ENCODE data around the gene SRGAP1.

DNA sequence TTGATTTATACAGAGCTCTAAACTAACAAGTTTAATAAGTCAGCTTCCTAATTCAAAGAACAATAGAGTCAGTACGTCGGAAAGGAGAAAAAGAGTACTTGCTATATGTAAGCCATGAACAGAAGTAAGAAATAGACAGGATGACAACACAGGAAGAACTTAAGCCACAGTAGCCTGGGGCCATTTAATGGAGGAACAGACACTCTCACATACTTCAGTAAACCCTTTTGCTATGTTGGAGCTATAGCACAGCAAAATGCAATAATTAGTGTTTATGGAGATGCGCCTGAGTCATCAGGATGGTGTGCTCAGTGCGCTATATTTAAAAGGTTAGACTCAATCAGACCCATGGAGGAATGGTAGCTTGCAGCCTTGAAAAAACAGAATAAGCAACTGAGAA, 61.0 kb downstream of the SRGAP1 start:
- TF ChIP-seq, protein P1, sequence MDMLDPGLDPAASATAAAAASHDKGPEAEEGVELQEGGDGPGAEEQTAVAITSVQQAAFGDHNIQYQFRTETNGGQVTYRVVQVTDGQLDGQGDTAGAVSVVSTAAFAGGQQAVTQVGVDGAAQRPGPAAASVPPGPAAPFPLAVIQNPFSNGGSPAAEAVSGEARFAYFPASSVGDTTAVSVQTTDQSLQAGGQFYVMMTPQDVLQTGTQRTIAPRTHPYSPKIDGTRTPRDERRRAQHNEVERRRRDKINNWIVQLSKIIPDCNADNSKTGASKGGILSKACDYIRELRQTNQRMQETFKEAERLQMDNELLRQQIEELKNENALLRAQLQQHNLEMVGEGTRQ (IDR thresholded peaks at IDR 0.05; ENCODE audit: low read length): no peak
- TF ChIP-seq GABPA (IDR thresholded peaks at IDR 0.05; ENCODE audit: borderline replicate concordance, insufficient read depth, low read length): no peak
- TF ChIP-seq SIN3A (conservative IDR thresholded peaks at IDR 0.05 in 1 of 2, IDR thresholded peaks at IDR 0.05 in 1 of 2; ENCODE audit: low read depth in 1 of 2, low read length in 2 of 2): no peak
- no peak for TF ChIP-seq CHD1 (IDR thresholded peaks at IDR 0.05; ENCODE audit: low read depth, low read length)
